Neural cell (in vitro differentiated cells): Measurements from ENCODE around the gene TM9SF2. TPM values are rescaled to one million over a fixed set of nuclear protein-coding genes. Genes with fewer than 3 reads are reported as not detected.
"Not testable (repeated sequence)": the region's sequence is repeated elsewhere in the genome, so short reads cannot be mapped to it uniquely, and the experiment has no call there.

ENCODE experiments used
- H2AFZ ChIP-seq: fragments of 200-600, 300-800 bp; sonication (generic), shearing (Covaris generic); 2 replicates; pipeline ENCODE4 v1.6.0; 2014; ENCODE audit warnings: low read depth, mild to moderate bottlenecking, antibody characterized with exemption, low read length, moderate library complexity
- H3F3A ChIP-seq: fragments of 200-600 bp; shearing (Covaris generic); 2 replicates; pipeline ENCODE4 v1.6.1; 2016; ENCODE audit warnings: mild to moderate bottlenecking, moderate library complexity, mixed read lengths, antibody characterized with exemption, low read length; ENCODE audit not compliant: insufficient read depth, poor library complexity, severe bottlenecking
- H3K27ac ChIP-seq: fragments of 200-600, 300-800 bp; sonication (generic), shearing (Covaris generic); 2 replicates; pipeline ENCODE4 v1.5.1; 2014; ENCODE audit warnings: mild to moderate bottlenecking, low read length, moderate library complexity
- H3K27me3 ChIP-seq: fragments of 300-800, 200-600 bp; sonication (generic), shearing (Covaris generic); 2 replicates; pipeline ENCODE4 v1.6.0; 2014; ENCODE audit warnings: mild to moderate bottlenecking, low read depth, low read length, moderate library complexity; ENCODE audit not compliant: insufficient read depth
- H3K36me3 ChIP-seq: fragments of 300-800, 200-600 bp; sonication (generic), shearing (Covaris generic); 2 replicates; pipeline ENCODE4 v1.5.1; 2014; ENCODE audit warnings: mild to moderate bottlenecking, antibody characterized with exemption, low read length, moderate library complexity; ENCODE audit not compliant: insufficient read depth
- H3K4me2 ChIP-seq: fragments of 300-800, 200-600 bp; sonication (generic), shearing (Covaris generic); 2 replicates; pipeline ENCODE4 v1.6.0; 2014; ENCODE audit warnings: mild to moderate bottlenecking, low read length
- H3K4me3 ChIP-seq: fragments of 300-800, 200-600 bp; sonication (generic), shearing (Covaris generic); 2 replicates; pipeline ENCODE4 v1.5.1; 2014; ENCODE audit warnings: mild to moderate bottlenecking, low read length, moderate library complexity
- H3K79me2 ChIP-seq: fragments of 200-600 bp; shearing (Covaris generic); replicated peaks from 2 replicates; pipeline ENCODE4 v1.6.0; 2014; ENCODE audit warnings: mild to moderate bottlenecking, low read length, moderate library complexity; ENCODE audit not compliant: insufficient read depth
- H3K9ac ChIP-seq: fragments of 300-800, 200-600 bp; sonication (generic), shearing (Covaris generic); 2 replicates; pipeline ENCODE4 v1.6.1; 2016; ENCODE audit warnings: mild to moderate bottlenecking, low read length, mixed read lengths
- H3K9me2 ChIP-seq: fragments of 200-600 bp; shearing (Covaris generic); 2 replicates; pipeline ENCODE4 v1.6.1; 2016; ENCODE audit warnings: mild to moderate bottlenecking, low read length, mixed read lengths; ENCODE audit not compliant: insufficient read depth
- H3K9me3 ChIP-seq: fragments of 200-600, 300-800 bp; sonication (generic), shearing (Covaris generic); 2 replicates; pipeline ENCODE4 v1.6.1; 2016; ENCODE audit warnings: mild to moderate bottlenecking, mixed run types, low read length, moderate library complexity, mixed read lengths
- H4K20me1 ChIP-seq: fragments of 200-600 bp; shearing (Covaris generic); 2 replicates; pipeline ENCODE4 v1.6.1; 2016; ENCODE audit warnings: mild to moderate bottlenecking, mixed run types; ENCODE audit not compliant: insufficient read depth
- CTCF ChIP-seq: fragments of 450-650 bp; IDR thresholded peaks from 2 replicates; pipeline ENCODE4 v1.5.1; 2014; ENCODE audit warnings: antibody characterized with exemption, mild to moderate bottlenecking, moderate library complexity; ENCODE audit not compliant: poor library complexity, severe bottlenecking
- EP300 ChIP-seq: fragments of 450-650 bp; conservative IDR thresholded peaks from 2 replicates; pipeline ENCODE4 v1.6.1; 2014; ENCODE audit warnings: antibody characterized with exemption, mild to moderate bottlenecking, moderate library complexity; ENCODE audit not compliant: poor library complexity, severe bottlenecking
- EZH2 ChIP-seq: fragments of 200-600, 300-800 bp; shearing (Covaris generic), sonication (generic); IDR thresholded peaks from 2 replicates; pipeline ENCODE4 v1.6.1; 2014; ENCODE audit warnings: antibody characterized with exemption, low read length, borderline replicate concordance, mild to moderate bottlenecking; ENCODE audit not compliant: insufficient read depth, poor library complexity, severe bottlenecking
- MXI1 ChIP-seq: fragments of 450-650 bp; conservative IDR thresholded peaks from 2 replicates; pipeline ENCODE4 v1.6.1; 2014; ENCODE audit warnings: antibody characterized with exemption, mild to moderate bottlenecking; ENCODE audit not compliant: poor library complexity, severe bottlenecking
- POLR2AphosphoS5 ChIP-seq: IDR thresholded peaks from 2 replicates; pipeline ENCODE4 v1.6.1; 2012
- RAD21 ChIP-seq: fragments of 450-650 bp; conservative IDR thresholded peaks from 2 replicates; pipeline ENCODE4 v1.6.1; 2014; ENCODE audit warnings: antibody characterized with exemption, mild to moderate bottlenecking, moderate library complexity
- REST ChIP-seq: IDR thresholded peaks from 2 replicates; pipeline ENCODE4 v1.6.1; 2012; ENCODE audit warnings: borderline replicate concordance
- SMC3 ChIP-seq: fragments of 450-650 bp; conservative IDR thresholded peaks from 2 replicates; pipeline ENCODE4 v1.6.1; 2014; ENCODE audit warnings: antibody characterized with exemption, mild to moderate bottlenecking, moderate library complexity; ENCODE audit not compliant: poor library complexity
- TAF1 ChIP-seq: IDR thresholded peaks from 2 replicates; pipeline ENCODE4 v1.6.1; 2012; ENCODE audit warnings: low read depth
- polyA plus RNA-seq: library from polyadenylated mRNA; depleted of rRNA; stranded (reverse); fragments of >200 nt; gene quantifications from 2 replicates; pipeline ENCODE4 v1.2.3, GENCODE V29; 2014

Gene TM9SF2
- polyA plus RNA-seq, 1 donor from 2014 or later, result 128 TPM

- no peak for TF ChIP-seq REST
- TF ChIP-seq TAF1, result no peak
- no peak for TF ChIP-seq MXI1
- TF ChIP-seq POLR2AphosphoS5, result no peak
- TF ChIP-seq EZH2, result no peak
- no peak for TF ChIP-seq EP300
- TF ChIP-seq SMC3, result no peak
- no peak for TF ChIP-seq CTCF
- no peak for TF ChIP-seq RAD21
- H3K9me3 ChIP-seq, result peaks cover 2% of the 10 kb centered on the region
Observed at GRCh38 chr13:99489028-99489427, 12.2 kb upstream of the TM9SF2 start.

GRCh38 chr13:99491750-99492149, 9.5 kb upstream of the TM9SF2 start:
- not testable (repeated sequence) for H4K20me1 ChIP-seq, H3K4me2 ChIP-seq

More at GRCh38 chr13:99489028-99489427, 12.2 kb upstream of the TM9SF2 start:
- H3K4me3 ChIP-seq, result no peak overlapping the region
- H2AFZ ChIP-seq, result no peak overlapping the region
- H4K20me1 ChIP-seq, result no peaks in the 10 kb centered on the region
- H3K27ac ChIP-seq, result no peak overlapping the region
- no peak overlapping the region for H3K9ac ChIP-seq
- no peaks in the 10 kb centered on the region for H3F3A ChIP-seq
- H3K4me2 ChIP-seq, result no peak overlapping the region
- no peaks in the 10 kb centered on the region for H3K27me3 ChIP-seq
- H3K9me2 ChIP-seq, result no peaks in the 10 kb centered on the region
- H3K36me3 ChIP-seq, result no peaks in the 10 kb centered on the region
- no peaks in the 10 kb centered on the region for H3K79me2 ChIP-seq

More at GRCh38 chr13:99491750-99492149, 9.5 kb upstream of the TM9SF2 start:
- not testable (repeated sequence) for H3K4me3 ChIP-seq, H3F3A ChIP-seq, H3K27me3 ChIP-seq, H2AFZ ChIP-seq, H3K9me2 ChIP-seq, H3K27ac ChIP-seq, H3K9ac ChIP-seq, H3K9me3 ChIP-seq, H3K36me3 ChIP-seq, H3K79me2 ChIP-seq
